ENCODE results near the gene RGS12. TPM values are rescaled to one million over a fixed set of nuclear protein-coding genes. Genes with fewer than 3 reads are reported as not detected.

The RGS12 gene
- total RNA-seq, 1 donor from 2014 or later: 10.6 TPM

DNA sequence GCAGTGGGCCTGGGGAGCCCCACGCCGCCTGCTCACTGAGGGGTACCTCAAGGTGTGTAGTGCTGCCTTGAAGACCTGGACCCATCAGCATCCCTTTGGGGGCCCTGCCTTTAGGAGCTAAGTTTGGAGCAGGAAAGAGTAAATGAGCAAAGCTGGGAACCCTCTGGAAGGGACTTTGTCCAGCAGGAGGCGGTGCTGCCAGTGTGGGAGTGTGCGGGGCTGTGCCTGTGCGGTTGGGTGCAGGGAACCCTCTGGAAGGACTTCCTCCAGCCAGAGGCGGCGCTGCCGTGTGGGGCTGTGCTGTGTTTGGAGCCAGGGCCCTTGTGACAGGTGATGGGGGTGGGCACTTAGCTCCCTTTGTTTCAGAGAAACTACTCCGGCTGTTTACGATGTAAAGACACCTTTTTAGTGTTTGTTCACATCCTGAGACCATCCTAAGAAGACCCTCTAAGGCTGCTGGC is 25.8 kb downstream of the RGS12 start:
- DNase-seq (no peak), ATAC-seq (ENCODE audit: low read depth) (no peak)
- Mint-ChIP-seq H3K4me1 (no peaks in the 10 kb centered on the region), H3K4me3 (no peak overlapping the region), H3K9me3 (no peaks in the 10 kb centered on the region), H3K27ac (no peak overlapping the region), H3K27me3 (no peaks in the 10 kb centered on the region), H3K36me3 (ENCODE audit: low read depth) (peaks cover 2% of the 10 kb centered on the region)
- ChIA-PET POLR2A (no interaction called here), CTCF (interaction anchor here (0.7 kb wide), 1 partner anchor 28 kb away, joined by 4 read pairs; no protein-coding TSS in a partner anchor)
- intact Hi-C loops (cut with micrococcal nuclease): no loop called here
- TF ChIP-seq, protein P1, sequence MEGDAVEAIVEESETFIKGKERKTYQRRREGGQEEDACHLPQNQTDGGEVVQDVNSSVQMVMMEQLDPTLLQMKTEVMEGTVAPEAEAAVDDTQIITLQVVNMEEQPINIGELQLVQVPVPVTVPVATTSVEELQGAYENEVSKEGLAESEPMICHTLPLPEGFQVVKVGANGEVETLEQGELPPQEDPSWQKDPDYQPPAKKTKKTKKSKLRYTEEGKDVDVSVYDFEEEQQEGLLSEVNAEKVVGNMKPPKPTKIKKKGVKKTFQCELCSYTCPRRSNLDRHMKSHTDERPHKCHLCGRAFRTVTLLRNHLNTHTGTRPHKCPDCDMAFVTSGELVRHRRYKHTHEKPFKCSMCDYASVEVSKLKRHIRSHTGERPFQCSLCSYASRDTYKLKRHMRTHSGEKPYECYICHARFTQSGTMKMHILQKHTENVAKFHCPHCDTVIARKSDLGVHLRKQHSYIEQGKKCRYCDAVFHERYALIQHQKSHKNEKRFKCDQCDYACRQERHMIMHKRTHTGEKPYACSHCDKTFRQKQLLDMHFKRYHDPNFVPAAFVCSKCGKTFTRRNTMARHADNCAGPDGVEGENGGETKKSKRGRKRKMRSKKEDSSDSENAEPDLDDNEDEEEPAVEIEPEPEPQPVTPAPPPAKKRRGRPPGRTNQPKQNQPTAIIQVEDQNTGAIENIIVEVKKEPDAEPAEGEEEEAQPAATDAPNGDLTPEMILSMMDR (IDR thresholded peaks at IDR 0.05): no peak

DNA sequence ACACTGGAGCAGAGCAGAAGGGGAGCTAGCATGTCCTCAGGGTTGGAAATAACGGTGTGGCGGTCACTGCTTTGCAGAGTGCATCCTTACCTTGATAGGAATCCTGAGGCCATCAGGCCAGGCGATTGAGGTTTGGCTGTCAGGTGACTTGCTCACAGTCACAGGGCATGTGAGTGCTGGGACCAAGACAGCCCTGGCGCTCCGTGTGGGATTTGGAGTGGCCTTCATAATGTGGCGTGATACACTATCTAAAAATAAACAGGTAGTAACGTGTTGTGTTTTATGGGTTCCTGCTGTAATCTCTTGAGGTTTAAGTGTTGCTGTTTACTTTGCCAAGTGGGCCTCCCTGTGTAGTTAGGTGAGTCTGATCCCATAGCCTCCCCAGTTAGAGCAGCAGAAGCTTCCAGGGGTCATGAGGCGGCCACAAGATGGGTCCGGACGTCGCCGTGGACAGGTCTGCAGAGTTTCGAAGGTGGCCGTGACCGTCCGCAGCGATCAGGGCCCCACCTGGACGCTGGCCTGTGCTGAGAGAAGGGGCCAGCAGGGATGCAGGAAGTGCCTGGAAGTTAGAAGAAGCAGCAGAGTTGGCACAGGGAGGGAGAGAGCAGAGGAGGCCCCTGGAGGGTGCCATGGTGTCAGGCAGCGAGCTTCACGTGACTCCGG is 27.7 kb downstream of the RGS12 start:
- H3K27ac Mint-ChIP-seq: no peak overlapping the region
- no peak for DNase-seq
- H3K27me3 Mint-ChIP-seq: no peaks in the 10 kb centered on the region
- intact Hi-C loops (cut with micrococcal nuclease): no loop called here
- peaks cover 2% of the 10 kb centered on the region for H3K36me3 Mint-ChIP-seq (ENCODE audit: low read depth)
- H3K4me1 Mint-ChIP-seq: no peaks in the 10 kb centered on the region
- TF ChIP-seq, protein P1 (IDR thresholded peaks at IDR 0.05): no peak
- ChIA-PET CTCF (no interaction called here), POLR2A (no interaction called here)
- peaks cover 4% of the 10 kb centered on the region for H3K9me3 Mint-ChIP-seq
- no peak for ATAC-seq (ENCODE audit: low read depth)
- H3K4me3 Mint-ChIP-seq: no peak overlapping the region

DNA sequence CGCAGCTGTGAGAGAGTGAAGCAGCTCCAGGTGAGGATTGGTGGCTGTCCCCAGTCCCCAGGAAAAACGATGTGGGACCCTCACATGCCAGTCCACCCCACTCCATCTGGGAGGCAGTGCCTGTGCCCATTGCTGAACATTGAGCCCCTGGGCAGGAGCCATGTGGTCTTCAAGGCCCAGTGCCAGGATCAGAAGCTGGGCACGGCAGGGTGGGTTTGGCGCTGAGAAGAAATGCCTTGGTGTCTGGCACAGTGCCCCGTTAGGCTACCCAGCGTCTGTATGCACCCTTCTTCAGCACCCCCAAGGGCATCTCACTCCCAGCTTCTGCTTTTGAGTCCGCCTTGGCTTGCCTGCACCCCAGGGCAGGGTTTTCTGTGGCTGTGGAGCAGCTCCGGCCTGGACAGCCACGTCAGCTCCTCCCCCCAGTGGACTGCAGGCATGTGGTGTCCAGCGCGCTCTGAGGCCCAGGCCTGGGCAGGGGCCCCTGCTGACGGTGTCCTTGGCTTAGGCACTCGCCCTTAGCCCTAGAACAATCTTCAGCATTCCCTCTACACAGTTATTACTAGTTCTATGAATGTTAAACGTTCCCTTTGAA is 28.6 kb downstream of the RGS12 start:
- H3K36me3 Mint-ChIP-seq (ENCODE audit: low read depth): peaks cover 2% of the 10 kb centered on the region
- H3K4me1 Mint-ChIP-seq: no peaks in the 10 kb centered on the region
- H3K27me3 Mint-ChIP-seq: peaks cover 1% of the 10 kb centered on the region
- ATAC-seq (ENCODE audit: low read depth) (no peak), DNase-seq (no peak)
- ChIA-PET POLR2A (no interaction called here), CTCF (no interaction called here)
- H3K4me3 Mint-ChIP-seq: no peak overlapping the region
- no peak overlapping the region for H3K27ac Mint-ChIP-seq
- peaks cover 8% of the 10 kb centered on the region for H3K9me3 Mint-ChIP-seq
- intact Hi-C loops (cut with micrococcal nuclease): no loop called here
- TF ChIP-seq, protein P1 (IDR thresholded peaks at IDR 0.05): no peak

DNA sequence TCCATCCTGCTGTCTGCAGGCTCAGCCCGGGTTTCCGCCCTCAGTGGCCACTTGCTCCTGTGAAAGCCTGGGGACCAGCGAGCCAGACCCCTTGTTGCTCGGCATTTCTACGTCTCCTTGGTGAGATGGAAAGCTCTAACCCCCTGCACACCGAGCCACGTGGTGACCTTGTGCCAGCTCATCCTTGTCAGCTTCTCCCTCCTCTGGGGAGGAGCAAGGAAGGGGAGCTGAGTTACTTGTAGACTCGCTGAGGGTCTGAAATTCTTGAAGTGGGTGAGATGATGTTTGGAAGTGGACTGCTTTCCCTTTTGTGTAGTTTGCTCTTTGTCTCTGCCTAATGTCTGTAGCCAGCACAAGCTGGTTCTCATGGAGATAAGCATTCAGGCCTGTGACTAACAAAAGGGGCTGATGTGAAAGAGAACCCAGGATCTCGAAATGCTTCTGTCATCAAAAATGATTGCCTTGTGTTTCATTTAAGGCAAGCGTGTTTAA is 29.3 kb downstream of the RGS12 start:
- TF ChIP-seq, protein P1 (IDR thresholded peaks at IDR 0.05): no peak
- DNase-seq: no peak
- POLR2A ChIA-PET: no interaction called here
- no peak for ATAC-seq (ENCODE audit: low read depth)
- Mint-ChIP-seq H3K27ac (no peak overlapping the region), H3K4me3 (no peak overlapping the region), H3K36me3 (ENCODE audit: low read depth) (peaks cover 2% of the 10 kb centered on the region), H3K9me3 (peaks cover 8% of the 10 kb centered on the region), H3K27me3 (peaks cover 1% of the 10 kb centered on the region), H3K4me1 (no peaks in the 10 kb centered on the region)
- intact Hi-C loops (cut with micrococcal nuclease): no loop called here
- CTCF ChIA-PET: no interaction called here

DNA sequence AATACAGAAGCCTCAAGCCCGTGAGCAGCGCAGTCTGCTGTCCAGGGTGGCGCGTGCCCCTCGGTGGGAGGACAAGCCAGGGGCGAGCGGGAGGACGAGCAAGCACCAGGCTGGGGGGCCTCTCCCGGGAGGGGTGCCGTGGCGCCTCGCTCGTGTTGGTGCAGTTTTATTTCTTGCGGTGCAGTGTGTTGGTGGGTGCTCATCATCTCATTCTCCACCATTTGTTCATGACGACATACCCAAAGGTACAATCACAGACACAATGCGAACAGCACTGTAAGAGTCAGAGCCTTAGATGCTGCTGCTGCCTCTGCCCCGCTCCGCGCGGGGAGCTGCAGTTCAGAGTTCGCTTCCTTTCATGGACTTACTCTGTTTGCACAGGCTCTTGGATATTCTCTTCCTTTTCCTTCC is 30.3 kb downstream of the RGS12 start:
- DNase-seq (no peak), ATAC-seq (ENCODE audit: low read depth) (no peak)
- intact Hi-C loops (cut with micrococcal nuclease): no loop called here
- Mint-ChIP-seq H3K27me3 (peaks cover 1% of the 10 kb centered on the region), H3K4me1 (no peaks in the 10 kb centered on the region), H3K4me3 (no peak overlapping the region), H3K9me3 (peaks cover 8% of the 10 kb centered on the region), H3K27ac (no peak overlapping the region), H3K36me3 (ENCODE audit: low read depth) (no peaks in the 10 kb centered on the region)
- POLR2A ChIA-PET: no interaction called here
- TF ChIP-seq, protein P1 (IDR thresholded peaks at IDR 0.05): no peak
- CTCF ChIA-PET: interaction anchor here (0.7 kb wide), 1 partner anchor 94 kb away, joined by 3 read pairs; no protein-coding TSS in a partner anchor

All from activated B cell treated with CpG ODN at 0.5 μM for 24 hours (primary cell).